HEK293 (cell line): ENCODE measurements around the gene NDUFS1.

Experiments used
- ATF2 ChIP-seq: fragments of 450-650 bp; formaldehyde crosslinking; IDR thresholded peaks from 2 replicates; pipeline ENCODE4 v1.5.1; 2016; ENCODE audit warnings: missing biosample characterization, missing genetic modification characterization, low read depth
- BCL11A ChIP-seq: fragments of 450-650 bp; formaldehyde crosslinking; IDR thresholded peaks from 2 replicates; pipeline ENCODE4 v1.5.1; 2016; ENCODE audit warnings: low read depth, missing biosample characterization, missing genetic modification characterization
- REST ChIP-seq: fragments of 450-650 bp; formaldehyde crosslinking; IDR thresholded peaks from 2 replicates; pipeline ENCODE4 v1.5.1; 2016; ENCODE audit warnings: missing biosample characterization, missing genetic modification characterization
- ZNF223 ChIP-seq: fragments of 450-650 bp; formaldehyde crosslinking; IDR thresholded peaks from 2 replicates; pipeline ENCODE4 v1.5.1; 2016; ENCODE audit warnings: missing biosample characterization, missing genetic modification characterization
- ZNF23 ChIP-seq: fragments of 450-650 bp; formaldehyde crosslinking; IDR thresholded peaks from 2 replicates; pipeline ENCODE4 v1.5.1; 2016; ENCODE audit warnings: missing biosample characterization, missing genetic modification characterization, borderline replicate concordance
- ZNF571 ChIP-seq: fragments of 450-650 bp; formaldehyde crosslinking; IDR thresholded peaks from 2 replicates; pipeline ENCODE4 v1.5.0; 2017; ENCODE audit warnings: missing biosample characterization, missing genetic modification characterization
- ZNF610 ChIP-seq: fragments of 450-650 bp; formaldehyde crosslinking; IDR thresholded peaks from 2 replicates; pipeline ENCODE4 v1.5.1; 2016; ENCODE audit warnings: missing biosample characterization, missing genetic modification characterization, borderline replicate concordance
- TF ChIP-seq, protein P1 (sequence below): fragments of 450-650 bp; formaldehyde crosslinking; IDR thresholded peaks from 2 replicates; pipeline ENCODE4 v1.5.1; 2016; ENCODE audit warnings: missing biosample characterization, missing genetic modification characterization
- TF ChIP-seq, protein P2 (sequence below): fragments of 450-650 bp; formaldehyde crosslinking; IDR thresholded peaks from 2 replicates; pipeline ENCODE4 v1.5.1; 2016; ENCODE audit warnings: missing biosample characterization, missing genetic modification characterization

GRCh38 chr2:206145665-206146064 is 13.6 kb downstream of the NDUFS1 start:
- TF ChIP-seq ATF2 (tag by site-specific recombination) (no peak), ZNF571 (tag by site-specific recombination) (no peak), REST (tag by site-specific recombination) (no peak), ZNF23 (tag by site-specific recombination) (no peak), ZNF223 (tag by site-specific recombination) (no peak), ZNF610 (tag by site-specific recombination) (no peak), BCL11A (tag by site-specific recombination) (no peak)
- TF ChIP-seq, protein P1, sequence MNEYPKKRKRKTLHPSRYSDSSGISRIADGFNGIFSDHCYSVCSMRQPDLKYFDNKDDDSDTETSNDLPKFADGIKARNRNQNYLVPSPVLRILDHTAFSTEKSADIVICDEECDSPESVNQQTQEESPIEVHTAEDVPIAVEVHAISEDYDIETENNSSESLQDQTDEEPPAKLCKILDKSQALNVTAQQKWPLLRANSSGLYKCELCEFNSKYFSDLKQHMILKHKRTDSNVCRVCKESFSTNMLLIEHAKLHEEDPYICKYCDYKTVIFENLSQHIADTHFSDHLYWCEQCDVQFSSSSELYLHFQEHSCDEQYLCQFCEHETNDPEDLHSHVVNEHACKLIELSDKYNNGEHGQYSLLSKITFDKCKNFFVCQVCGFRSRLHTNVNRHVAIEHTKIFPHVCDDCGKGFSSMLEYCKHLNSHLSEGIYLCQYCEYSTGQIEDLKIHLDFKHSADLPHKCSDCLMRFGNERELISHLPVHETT (tag by site-specific recombination) = no peak
- TF ChIP-seq, protein P2, sequence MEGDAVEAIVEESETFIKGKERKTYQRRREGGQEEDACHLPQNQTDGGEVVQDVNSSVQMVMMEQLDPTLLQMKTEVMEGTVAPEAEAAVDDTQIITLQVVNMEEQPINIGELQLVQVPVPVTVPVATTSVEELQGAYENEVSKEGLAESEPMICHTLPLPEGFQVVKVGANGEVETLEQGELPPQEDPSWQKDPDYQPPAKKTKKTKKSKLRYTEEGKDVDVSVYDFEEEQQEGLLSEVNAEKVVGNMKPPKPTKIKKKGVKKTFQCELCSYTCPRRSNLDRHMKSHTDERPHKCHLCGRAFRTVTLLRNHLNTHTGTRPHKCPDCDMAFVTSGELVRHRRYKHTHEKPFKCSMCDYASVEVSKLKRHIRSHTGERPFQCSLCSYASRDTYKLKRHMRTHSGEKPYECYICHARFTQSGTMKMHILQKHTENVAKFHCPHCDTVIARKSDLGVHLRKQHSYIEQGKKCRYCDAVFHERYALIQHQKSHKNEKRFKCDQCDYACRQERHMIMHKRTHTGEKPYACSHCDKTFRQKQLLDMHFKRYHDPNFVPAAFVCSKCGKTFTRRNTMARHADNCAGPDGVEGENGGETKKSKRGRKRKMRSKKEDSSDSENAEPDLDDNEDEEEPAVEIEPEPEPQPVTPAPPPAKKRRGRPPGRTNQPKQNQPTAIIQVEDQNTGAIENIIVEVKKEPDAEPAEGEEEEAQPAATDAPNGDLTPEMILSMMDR (tag by site-specific recombination) = no peak
